Nephron (organoid): Measurements from ENCODE around the gene MYB.

Experiments used
- H3K27ac Mint-ChIP-seq, 3 experiments: 2 replicates each; pipeline ENCODE4 v1.8.0; 2020; ENCODE audit warnings: mixed read lengths in 3 of 3, mild to moderate bottlenecking in 2 of 3, moderate library complexity in 1 of 3
- H3K27me3 Mint-ChIP-seq: 2 replicates; pipeline ENCODE4 v1.8.0; 2021; ENCODE audit warnings: low read depth, mild to moderate bottlenecking, moderate library complexity, mixed read lengths
- H3K36me3 Mint-ChIP-seq: 2 replicates; pipeline ENCODE4 v1.8.0; 2020; ENCODE audit warnings: low read depth, mixed read lengths
- H3K4me1 Mint-ChIP-seq: 2 replicates; pipeline ENCODE4 v1.8.0; 2020; ENCODE audit warnings: mixed read lengths
- H3K4me3 Mint-ChIP-seq, 3 experiments: 2 replicates each; pipeline ENCODE4 v1.8.0; 2020; ENCODE audit warnings: mild to moderate bottlenecking in 3 of 3, mixed read lengths in 3 of 3, moderate library complexity in 2 of 3
- H3K9me3 Mint-ChIP-seq: 2 replicates; pipeline ENCODE4 v1.8.0; 2020; ENCODE audit warnings: mixed read lengths
- TF ChIP-seq, protein P1 (sequence below), 3 experiments: fragments of 200-600 bp; sonication (generic); IDR thresholded peaks; one replicate each; pipeline ENCODE4 v1.5.0; 2021; ENCODE audit warnings: antibody characterized with exemption in 3 of 3; ENCODE audit not compliant: unreplicated experiment in 3 of 3

Gene MYB

DNA sequence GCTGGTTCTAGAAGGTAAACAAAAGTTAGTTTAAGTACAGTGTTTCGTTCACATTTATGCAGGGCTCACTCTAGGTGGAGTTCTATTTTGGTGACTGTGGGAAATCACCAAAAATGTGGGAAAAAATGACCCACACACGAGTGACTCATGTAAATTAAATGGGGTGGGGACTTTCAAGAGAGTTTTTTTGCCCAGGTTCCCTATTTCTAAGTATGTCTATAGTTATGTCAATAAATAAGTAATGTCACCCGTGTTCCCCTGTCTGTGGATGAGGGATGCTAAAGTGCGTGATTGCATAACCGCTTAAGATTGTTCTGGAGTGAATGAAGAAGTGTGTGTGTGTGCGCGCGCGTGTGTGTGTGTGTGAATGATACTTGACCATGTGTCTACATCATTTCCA lies 69.1 kb downstream of the MYB start:
- no peaks in the 10 kb centered on the region for H3K9me3 Mint-ChIP-seq
- peaks cover 7% of the 10 kb centered on the region for H3K27me3 Mint-ChIP-seq
- no peak overlapping the region for H3K4me3 Mint-ChIP-seq
- no peak overlapping the region for H3K27ac Mint-ChIP-seq
- no peaks in the 10 kb centered on the region for H3K36me3 Mint-ChIP-seq
- H3K4me1 Mint-ChIP-seq, result no peaks in the 10 kb centered on the region
- TF ChIP-seq, protein P1, sequence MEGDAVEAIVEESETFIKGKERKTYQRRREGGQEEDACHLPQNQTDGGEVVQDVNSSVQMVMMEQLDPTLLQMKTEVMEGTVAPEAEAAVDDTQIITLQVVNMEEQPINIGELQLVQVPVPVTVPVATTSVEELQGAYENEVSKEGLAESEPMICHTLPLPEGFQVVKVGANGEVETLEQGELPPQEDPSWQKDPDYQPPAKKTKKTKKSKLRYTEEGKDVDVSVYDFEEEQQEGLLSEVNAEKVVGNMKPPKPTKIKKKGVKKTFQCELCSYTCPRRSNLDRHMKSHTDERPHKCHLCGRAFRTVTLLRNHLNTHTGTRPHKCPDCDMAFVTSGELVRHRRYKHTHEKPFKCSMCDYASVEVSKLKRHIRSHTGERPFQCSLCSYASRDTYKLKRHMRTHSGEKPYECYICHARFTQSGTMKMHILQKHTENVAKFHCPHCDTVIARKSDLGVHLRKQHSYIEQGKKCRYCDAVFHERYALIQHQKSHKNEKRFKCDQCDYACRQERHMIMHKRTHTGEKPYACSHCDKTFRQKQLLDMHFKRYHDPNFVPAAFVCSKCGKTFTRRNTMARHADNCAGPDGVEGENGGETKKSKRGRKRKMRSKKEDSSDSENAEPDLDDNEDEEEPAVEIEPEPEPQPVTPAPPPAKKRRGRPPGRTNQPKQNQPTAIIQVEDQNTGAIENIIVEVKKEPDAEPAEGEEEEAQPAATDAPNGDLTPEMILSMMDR (IDR thresholded peaks at IDR 0.05; ENCODE audit: unreplicated experiment in 3 of 3), result no peak

DNA sequence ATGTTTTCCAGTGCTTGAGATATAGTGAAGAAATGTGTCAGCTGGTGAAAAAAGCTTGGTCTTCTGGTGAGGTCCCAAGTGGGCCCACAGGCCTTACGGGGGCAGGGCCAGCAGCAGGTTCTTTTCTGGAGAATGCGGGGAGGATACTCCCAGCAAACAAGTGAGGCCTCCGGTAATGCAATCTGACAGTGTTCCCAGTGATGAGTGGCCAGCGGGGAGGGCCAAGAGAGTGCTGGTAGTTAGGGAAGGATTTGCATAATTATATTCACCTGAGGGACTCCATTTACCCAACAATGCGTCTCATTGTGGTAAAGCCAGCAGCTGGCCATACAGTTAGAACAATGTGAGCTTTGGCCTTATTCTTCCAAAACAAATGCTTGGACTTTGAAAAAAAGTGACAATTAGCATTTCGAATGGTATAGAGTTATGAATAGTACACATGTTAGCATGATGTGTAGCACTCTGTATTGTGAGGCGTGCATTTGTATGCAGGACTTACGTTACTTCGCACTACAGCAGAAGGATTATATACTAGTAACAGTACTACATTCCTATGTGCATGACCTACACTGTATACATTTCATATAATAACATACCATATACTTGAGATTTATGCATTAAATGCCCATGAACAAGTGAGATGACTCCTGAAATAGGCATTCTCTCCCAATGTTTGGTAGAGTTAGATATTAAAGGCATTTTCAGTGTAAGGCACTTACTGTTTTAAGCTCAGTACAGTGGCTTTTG lies 69.8 kb downstream of the MYB start:
- no peaks in the 10 kb centered on the region for H3K4me1 Mint-ChIP-seq
- no peak overlapping the region for H3K27ac Mint-ChIP-seq
- no peaks in the 10 kb centered on the region for H3K36me3 Mint-ChIP-seq
- TF ChIP-seq, protein P1 (IDR thresholded peaks at IDR 0.05; ENCODE audit: unreplicated experiment in 3 of 3), result no peak
- H3K4me3 Mint-ChIP-seq, result no peak overlapping the region
- H3K9me3 Mint-ChIP-seq, result no peaks in the 10 kb centered on the region
- H3K27me3 Mint-ChIP-seq, result peaks cover 7% of the 10 kb centered on the region

DNA sequence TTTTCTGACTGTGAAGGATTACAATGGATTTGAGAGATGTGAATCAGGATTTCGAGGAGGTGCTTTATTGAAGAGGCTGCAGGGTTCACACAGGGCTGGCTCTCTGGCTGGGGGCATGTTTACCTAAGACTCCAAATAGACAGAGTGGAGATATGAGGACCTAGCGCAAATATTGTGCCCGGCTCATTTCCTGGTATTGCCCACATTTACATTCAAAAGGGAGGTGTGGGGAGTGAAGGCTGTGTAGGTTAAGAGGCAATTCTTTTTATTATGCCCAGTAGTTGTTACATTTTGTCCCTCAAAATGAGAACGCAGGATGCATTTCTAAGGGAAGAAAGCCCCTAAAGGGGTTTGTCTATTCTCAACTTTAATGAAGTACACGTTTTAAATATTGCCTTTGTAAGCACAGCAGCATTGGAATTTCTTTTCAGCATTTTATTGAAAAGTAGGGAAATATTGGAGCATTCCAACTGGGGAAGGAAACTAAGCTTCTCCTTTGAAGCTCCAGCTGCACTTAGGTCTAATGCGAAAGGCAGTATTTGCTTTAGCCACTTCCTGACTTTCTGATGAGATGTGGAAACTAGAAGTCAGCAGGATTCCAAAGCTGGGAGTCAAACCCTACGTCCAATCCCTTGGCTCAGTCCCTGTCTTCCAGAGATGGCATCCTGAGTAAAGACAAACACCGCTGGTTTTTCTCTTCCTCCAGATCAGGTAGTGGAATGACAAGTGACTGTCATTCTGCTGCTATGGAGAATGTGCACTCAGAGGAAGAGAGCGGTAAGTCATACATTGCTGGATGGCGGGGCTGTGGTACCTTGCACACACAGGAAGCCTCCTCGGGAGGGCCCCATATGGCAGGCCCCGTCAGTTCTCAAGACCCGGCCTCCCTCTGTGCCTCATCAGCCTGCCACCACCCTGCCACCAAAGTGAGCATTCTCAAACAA lies 70.7 kb downstream of the MYB start:
- H3K4me1 Mint-ChIP-seq, result no peaks in the 10 kb centered on the region
- TF ChIP-seq, protein P1 (IDR thresholded peaks at IDR 0.05; ENCODE audit: unreplicated experiment in 3 of 3), result no peak
- H3K27ac Mint-ChIP-seq, result no peak overlapping the region
- peaks cover 7% of the 10 kb centered on the region for H3K27me3 Mint-ChIP-seq
- H3K36me3 Mint-ChIP-seq, result no peaks in the 10 kb centered on the region
- no peaks in the 10 kb centered on the region for H3K9me3 Mint-ChIP-seq
- no peak overlapping the region for H3K4me3 Mint-ChIP-seq

DNA sequence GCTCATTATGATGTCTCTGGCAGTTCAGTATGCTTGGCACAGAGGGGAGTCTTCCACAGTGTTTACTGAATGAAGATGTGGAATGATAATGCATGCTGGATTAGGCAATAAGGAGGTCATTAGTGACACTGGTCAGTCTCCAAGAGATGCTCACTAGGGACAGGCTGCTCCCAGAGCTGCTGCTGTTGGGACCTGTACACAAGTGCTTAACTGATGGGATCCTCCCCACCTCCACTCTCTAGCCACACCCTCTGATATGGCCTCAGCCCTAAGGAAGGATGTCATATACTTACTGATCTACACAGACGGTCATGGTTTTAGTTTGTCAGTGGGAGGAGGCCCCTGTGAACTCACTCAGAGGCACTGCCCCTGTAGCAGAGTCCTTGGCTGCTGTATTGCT lies 73.4 kb downstream of the MYB start:
- TF ChIP-seq, protein P1 (IDR thresholded peaks at IDR 0.05; ENCODE audit: unreplicated experiment in 3 of 3), result no peak
- Mint-ChIP-seq H3K4me3 (no peak overlapping the region), H3K4me1 (no peaks in the 10 kb centered on the region), H3K9me3 (no peaks in the 10 kb centered on the region), H3K27me3 (peaks cover 7% of the 10 kb centered on the region), H3K27ac (no peak overlapping the region), H3K36me3 (no peaks in the 10 kb centered on the region)

DNA sequence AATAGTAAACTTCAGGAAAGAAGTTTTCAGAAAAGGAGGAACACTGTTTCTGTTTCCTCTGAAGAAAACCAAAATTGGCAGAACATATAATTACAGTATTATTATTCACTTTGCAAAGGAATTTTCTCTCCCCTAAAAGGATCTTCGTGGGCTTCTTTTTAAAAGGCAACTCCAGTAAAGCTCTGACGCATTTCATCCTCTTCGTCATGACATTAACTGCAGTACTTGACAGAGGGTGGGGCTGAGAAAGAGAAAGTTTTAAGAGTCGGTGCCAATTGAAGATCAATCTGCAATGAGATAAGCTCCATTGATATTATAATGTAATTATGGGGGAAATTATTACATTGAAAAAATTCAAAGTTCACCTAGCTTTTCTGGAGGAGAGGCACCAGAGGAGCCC lies 75.8 kb downstream of the MYB start:
- TF ChIP-seq, protein P1 (IDR thresholded peaks at IDR 0.05; ENCODE audit: unreplicated experiment in 3 of 3), result no peak
- Mint-ChIP-seq H3K27ac (no peak overlapping the region), H3K4me3 (no peak overlapping the region), H3K27me3 (peaks cover 10% of the 10 kb centered on the region), H3K9me3 (no peaks in the 10 kb centered on the region), H3K36me3 (no peaks in the 10 kb centered on the region), H3K4me1 (no peaks in the 10 kb centered on the region)
